NCI-H1436 treated with DMSO at 0.1 percent for 48 hours (cell line): ENCODE data around the gene JPH3.

Source experiments
- DNase-seq: peaks from one replicate; lab custom pipeline; 2025; lab: John Stamatoyannopoulos, UW

The JPH3 gene

DNA sequence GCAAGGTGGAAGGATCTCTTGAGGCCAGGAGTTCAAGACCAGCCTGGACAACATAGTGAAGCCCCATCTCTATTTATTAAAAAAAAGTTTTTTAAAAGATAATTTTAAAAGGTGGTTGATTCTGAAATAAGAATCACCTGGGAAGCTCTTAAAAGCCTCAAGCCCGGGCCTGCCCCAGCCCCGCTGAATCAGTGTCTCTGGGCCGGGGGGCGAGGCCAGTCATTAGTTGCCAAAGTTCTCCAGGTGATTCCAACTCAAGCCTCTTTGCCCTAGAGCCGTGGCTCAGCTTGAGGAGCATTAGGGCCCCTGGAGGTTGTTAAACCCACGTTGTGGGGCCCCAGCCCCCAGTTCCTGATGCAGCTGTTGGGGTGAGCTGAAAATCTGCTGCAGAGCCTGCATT is 24.6 kb downstream of the JPH3 start:
- no peak for DNase-seq

DNA sequence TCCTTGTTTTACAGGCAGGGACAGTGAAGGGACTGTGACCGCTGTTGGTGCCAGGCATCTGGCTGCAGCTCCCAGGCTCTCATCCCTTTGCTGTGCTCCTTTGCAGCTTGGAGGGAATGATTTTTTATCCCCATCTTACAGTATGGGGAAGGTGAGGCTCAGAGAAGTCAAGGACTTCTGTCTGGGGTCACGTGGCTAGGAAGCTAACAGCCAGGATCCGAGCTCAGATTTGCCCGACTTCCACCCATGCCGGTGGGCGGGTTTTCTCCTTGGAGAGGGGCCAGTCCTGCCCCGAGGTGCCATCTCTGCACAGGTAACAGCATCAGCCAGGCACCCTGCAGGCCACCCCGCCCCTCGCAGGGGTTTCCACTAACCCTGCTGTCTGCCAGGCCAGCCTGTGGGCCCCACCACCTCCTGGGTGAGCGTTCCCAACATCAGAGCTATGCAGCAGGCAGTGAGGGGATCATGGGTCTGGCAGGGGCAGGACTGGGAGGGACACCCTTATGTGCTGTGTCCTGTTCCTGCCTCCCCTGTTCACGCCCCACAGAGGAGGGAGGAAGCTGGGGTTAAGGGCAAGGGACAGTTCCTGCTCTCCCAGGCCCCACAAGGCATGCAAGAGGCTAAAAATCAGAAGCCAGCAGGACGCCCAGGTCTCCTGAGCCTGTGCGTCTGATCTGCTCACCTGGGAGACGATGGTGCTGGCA is 25.4 kb downstream of the JPH3 start:
- DNase-seq = no peak

DNA sequence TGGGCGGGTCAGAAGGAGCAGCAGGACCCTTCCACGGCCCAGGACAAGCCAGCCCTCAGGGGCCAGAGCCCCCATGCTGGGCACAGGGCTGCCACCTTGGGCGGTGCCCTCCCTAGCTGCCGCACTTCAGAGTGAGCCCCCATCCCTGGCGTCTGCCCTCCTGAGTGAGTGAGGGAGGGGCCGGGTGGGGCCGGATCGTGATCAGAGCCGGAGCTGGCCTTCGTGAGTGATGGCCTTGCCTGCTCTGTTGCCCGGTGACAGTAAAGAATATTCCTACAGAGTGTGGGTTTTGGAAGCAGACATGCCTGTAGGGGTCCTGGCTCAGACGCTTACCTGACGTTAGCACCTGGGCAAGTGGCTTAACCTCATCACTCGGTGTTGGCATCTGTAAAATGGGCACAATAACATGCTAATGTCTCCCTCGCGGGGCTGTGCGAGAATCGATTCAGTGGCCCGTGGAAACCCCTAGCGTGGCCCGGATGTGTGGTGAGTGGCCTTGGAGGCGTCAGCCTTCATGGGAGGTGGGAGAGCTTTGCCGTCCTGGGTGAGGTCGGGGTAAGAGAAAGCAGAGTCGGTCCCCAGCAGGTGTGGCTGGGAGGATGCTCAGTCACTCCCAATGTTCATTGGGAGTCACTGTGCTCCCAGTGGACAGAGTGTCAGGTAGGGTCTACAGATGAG is 26.1 kb downstream of the JPH3 start:
- DNase-seq = no peak

- DNase-seq = no peak
Observed at GRCh38 chr16:87628940-87629339, 26.6 kb downstream of the JPH3 start.

DNA sequence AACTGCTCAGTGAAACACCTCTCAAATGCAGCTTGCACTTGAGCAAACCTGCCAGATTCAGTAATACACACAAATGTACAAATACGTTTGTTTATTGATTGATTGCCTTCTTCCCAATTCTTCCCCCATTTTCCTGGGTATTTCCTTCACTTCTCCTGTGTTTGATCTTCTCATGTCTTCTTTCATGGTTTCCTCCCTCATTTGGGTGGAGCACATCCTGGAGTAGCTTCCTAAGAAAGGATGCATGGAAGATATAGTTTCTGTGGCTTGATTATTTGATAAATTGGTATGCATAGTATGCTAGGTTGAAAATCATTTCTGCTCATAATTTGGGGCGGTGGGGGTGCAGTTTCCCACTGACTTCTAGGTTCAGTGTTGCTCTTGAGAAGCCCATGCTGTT is 28.8 kb downstream of the JPH3 start:
- no peak for DNase-seq

DNA sequence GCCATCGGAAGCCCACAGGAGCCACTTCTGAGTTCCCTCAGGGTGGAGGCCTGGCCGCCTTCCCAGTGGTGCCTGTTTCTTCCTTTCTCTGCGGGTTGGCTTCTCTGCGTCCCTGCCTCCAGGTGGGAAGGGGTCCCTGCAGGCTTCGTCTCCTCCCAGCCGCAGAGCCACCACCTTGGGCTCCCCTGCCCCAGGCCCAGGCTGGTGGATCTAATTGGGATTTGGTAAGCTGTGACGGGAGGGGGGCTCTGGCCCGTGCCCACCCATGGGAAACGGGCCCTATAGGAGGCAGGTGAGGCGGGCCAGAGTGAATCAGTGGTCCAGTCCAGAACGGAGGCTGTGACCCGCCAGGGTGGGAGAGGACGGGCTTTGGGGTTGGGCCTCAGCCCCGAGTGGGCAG is 32.1 kb downstream of the JPH3 start:
- DNase-seq = no peak

- no peak for DNase-seq
Observed at GRCh38 chr16:87635541-87636049, 33.3 kb downstream of the JPH3 start.

DNA sequence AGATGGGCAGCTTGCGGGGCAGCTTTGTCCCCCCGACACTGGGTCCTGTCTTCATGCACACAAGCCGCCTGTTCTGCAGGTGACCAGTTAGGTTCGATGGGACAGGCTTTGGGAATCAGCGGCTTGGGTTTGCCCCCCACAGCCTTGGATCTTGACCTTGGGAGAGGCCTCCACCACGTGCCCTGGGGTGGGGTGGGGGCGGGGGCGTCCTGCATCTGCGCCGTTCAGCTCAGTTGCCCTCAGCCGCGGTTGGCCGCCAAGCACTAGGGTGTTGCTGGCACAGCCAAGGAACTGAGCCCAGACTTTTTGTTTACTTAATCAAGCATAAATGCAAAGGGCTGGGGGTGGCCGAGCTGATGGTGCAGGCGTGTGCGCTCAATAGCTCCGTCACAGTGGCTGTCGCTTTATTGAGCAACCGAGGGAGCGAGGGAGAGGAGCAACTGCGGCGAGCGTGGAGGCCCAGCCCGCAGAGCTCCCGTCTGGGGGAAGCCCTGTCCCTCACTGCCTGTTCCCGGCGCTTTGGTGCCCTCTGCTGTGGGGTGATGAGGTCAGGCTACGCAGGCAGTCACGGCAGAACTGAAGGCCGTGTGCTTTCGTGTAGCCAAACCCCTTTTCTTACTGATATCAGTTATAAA is 33.9 kb downstream of the JPH3 start:
- no peak for DNase-seq

- DNase-seq = no peak
Observed at GRCh38 chr16:87636741-87637140, 34.4 kb downstream of the JPH3 start.

DNA sequence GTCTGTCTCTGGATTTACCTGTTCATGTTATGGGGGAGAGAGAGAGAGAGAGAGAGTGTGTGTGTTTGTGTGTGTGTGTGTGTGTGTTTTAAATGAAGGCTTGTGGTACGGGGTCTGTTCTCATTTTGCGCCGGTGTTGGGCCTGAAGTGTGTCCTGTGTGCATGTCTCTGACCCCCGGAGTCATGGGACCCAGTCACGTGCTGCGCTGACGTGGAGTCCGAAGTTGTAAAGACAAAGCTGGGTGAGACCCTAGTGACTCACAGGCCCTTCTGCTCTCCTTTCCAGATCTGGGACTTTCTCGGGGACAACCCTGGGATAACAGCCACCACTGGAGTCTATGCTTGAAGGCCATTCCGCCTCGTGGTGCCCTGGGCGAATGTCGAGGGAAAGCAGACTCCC is 35.0 kb downstream of the JPH3 start:
- DNase-seq = no peak

DNA sequence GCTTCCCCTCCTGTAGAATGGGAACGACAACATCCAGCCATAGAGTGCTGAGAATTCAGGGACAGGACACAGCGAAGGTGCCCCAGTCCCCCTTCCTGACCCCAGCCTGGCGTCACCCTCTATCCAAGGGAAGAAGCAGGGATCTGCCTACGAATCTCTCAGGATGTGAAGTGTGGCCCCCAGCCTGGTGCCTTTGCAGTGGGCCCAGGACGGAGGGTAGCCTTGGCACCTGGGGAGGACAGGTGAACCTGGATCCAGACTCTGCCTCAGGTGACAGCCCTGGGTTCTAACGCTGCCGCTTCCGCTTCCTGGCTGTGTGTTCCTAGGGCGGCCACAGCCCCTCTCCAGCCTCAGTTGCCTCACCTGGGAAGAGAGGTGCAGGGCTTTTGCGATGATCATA is 36.4 kb downstream of the JPH3 start:
- DNase-seq = no peak

DNA sequence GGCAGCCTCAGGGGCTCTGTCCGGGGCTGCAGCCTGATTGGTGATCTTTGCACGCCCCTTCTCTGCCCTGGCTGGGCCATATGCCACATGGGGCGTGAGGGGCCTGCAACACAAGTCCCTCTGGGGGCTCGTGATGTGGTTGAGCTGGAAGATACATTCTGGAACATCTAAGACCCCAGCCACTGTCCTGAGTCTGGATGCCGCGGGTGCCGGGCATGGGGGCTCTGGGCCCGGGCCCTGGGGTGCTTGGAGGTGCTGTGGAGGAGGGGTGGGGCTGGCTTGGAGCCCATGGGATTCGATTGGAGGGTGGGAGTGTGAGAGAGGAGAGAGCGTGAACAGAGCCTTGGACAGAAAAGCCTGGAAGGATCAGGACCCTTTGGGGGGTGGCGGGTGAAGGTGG is 39.4 kb downstream of the JPH3 start:
- DNase-seq = no peak

DNA sequence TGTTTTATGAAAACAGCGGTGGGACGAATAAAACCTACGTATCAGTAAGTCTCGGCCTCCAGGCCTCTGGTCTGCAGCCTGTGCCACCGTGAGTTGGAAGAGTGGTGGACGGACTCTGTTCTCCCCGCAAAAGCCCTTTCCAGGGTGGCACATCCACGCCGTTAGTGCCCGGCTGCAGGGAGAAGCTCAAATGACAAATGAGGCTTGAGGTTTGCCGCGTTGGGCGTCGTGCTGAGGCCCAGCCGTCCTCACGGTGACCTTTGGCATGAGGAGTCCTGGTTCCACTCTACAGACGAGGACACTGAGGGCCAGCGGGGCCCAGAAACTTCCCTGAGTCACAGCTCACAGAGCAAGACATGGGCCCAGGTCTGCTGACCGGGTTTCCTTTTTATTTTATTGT is 40.2 kb downstream of the JPH3 start:
- no peak for DNase-seq

- no peak for DNase-seq
Observed at GRCh38 chr16:87644186-87644585, 41.9 kb downstream of the JPH3 start.

DNA sequence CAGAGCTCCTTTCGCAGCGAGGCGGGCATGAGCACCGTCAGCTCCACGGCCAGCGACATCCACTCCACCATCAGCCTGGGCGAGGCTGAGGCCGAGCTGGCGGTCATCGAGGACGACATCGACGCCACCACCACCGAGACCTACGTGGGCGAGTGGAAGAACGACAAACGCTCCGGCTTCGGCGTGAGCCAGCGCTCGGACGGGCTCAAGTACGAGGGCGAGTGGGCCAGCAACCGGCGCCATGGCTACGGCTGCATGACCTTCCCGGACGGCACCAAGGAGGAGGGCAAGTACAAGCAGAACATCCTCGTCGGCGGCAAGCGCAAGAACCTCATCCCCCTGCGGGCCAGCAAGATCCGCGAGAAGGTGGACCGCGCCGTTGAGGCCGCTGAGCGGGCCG is 42.3 kb downstream of the JPH3 start:
- no peak for DNase-seq

DNA sequence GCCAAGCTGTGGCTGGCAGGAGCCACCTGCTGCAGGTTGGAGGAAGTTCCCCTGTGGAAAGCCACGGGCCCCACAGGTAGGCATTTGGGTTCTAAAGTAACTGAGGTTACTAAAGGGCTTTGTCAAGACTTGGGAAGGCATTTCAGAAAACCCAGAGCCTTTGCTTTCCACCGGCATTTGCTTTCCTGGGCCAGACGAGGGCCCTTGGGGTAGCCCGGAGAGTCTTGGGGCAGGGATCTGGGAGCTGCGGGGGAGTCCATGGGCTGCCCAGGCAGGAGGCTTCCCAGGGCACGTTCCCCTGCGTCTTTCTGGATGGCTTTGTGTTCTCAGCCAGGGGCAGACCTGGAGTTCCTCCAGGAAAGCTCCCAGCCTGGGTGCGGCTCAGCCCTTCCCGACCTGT is 43.5 kb downstream of the JPH3 start:
- DNase-seq = no peak

GRCh38 chr16:87647431-87648185 is 45.3 kb downstream of the JPH3 start:
- no peak for DNase-seq

- DNase-seq = no peak
Observed at GRCh38 chr16:87648236-87648635, 45.9 kb downstream of the JPH3 start.

DNA sequence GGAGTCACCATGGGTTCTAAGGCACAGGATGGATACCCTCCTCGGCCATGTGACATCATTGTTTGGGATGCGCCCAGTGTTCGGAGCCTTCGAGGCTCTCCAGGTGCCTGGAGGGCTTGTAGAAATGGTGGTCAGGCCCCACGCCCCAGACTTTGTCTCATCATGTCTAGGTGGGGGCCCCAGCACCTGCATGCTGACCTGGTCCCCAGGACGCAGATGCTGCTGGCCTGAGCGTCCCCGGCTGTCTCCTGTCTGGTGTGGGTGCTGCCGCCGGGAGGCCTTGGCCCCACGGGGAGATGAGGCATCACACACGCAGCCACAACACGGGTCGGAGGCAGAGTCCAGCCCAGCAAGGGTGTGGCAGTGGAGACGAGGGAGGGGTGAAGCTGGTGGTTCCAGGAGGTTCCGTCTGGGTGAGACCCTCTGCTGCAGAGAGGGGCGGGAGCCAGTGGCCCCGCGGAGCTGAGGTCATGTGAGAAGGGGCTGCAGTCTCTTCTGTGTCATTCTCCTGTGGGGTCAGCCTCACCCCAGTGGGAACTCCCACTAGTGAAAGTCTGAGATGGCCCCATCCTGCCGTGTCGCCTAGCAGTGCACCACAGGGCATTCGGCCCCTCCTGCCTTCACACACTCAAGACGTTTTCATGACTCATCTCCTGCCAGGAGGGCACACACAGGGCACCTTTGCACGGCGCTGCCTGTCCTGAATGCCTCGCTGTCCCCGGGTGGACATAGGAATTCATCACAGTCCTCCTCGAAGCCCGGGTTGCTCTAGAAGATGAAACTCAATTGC is 46.6 kb downstream of the JPH3 start:
- no peak for DNase-seq

DNA sequence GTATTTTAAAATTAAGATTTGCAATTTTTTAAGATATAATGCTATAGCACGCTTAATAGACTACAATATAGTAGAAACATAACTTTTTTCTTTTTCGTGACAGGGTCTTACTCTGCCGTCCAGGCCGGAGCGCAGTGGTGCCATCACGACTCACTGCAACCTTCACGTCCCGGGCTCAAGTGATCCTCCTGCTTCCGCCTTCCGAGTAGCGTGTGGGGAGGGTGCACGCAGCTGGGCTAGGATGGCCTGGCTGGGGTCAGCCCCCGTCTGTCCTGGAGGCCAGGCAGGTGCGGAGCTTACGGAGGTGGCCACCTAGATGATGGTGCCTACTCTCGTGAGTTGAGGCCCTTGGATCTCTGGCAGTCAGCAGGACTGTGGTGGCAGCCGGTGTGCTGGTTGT is 50.1 kb downstream of the JPH3 start:
- no peak for DNase-seq

GRCh38 chr16:87652799-87653198 is 50.5 kb downstream of the JPH3 start:
- no peak for DNase-seq

GRCh38 chr16:87653234-87653633 is 50.9 kb downstream of the JPH3 start:
- DNase-seq = no peak
